HepG2 (cell line): ENCODE results near the gene CAMTA1. TPM values are rescaled to one million over a fixed set of nuclear protein-coding genes. Genes with fewer than 3 reads are reported as not detected.

Experiments used
- CREB1 ChIP-seq, 2 experiments: fragments of 450-650 bp in 1 of 2; IDR thresholded peaks; 2 replicates each; pipeline ENCODE4 v1.6.1; 2016 to 2017; ENCODE audit warnings: control low read depth in 1 of 2, mild to moderate bottlenecking in 1 of 2, missing compliant biosample characterization in 1 of 2, missing genetic modification characterization in 1 of 2
- CTCF ChIP-seq: sonication (generic); formaldehyde crosslinking; IDR thresholded peaks from 2 replicates; pipeline ENCODE4 v1.5.0; 2020; ENCODE audit warnings: mild to moderate bottlenecking, missing genetic modification reagents, moderate library complexity
- EP300 ChIP-seq, 3 experiments: sonication (generic) in 1 of 3; formaldehyde crosslinking in 1 of 3; IDR thresholded peaks; 2 replicates each; pipeline versions ENCODE4 v1.5.1 to v1.6.1; 2011 to 2020; ENCODE audit warnings: low read depth in 2 of 3, low read length in 2 of 3, borderline replicate concordance in 1 of 3, improper control_type of control experiment in 1 of 3, mild to moderate bottlenecking in 1 of 3, missing genetic modification reagents in 1 of 3, moderate library complexity in 1 of 3
- FOXK1 ChIP-seq: sonication (generic); formaldehyde crosslinking; IDR thresholded peaks from 2 replicates; pipeline ENCODE4 v1.4.0; 2020; ENCODE audit warnings: low read depth, missing genetic modification reagents, borderline replicate concordance
- FOXO1 ChIP-seq: sonication (generic); formaldehyde crosslinking; IDR thresholded peaks from 2 replicates; pipeline ENCODE4 v1.4.0; 2020; ENCODE audit warnings: missing genetic modification reagents
- FOXP1 ChIP-seq, 2 experiments: fragments of 450-650 bp in 1 of 2; IDR thresholded peaks; 2 replicates each; pipeline ENCODE4 v1.6.1; 2017 to 2018; ENCODE audit warnings: antibody characterized with exemption in 1 of 2
- GFI1 ChIP-seq: sonication (generic); formaldehyde crosslinking; IDR thresholded peaks from 2 replicates; pipeline ENCODE4 v1.5.0; 2020; ENCODE audit warnings: missing genetic modification reagents, mild to moderate bottlenecking, borderline replicate concordance
- MNT ChIP-seq: fragments of 450-650 bp; IDR thresholded peaks from 2 replicates; pipeline ENCODE4 v1.6.1; 2016
- NR2F6 ChIP-seq, 2 experiments: IDR thresholded peaks; 2 replicates each; pipeline ENCODE4 v1.6.1; 2016; ENCODE audit warnings: antibody characterized with exemption in 1 of 2, mild to moderate bottlenecking in 1 of 2
- PHF21A ChIP-seq: sonication (generic); formaldehyde crosslinking; IDR thresholded peaks from 2 replicates; pipeline ENCODE4 v1.5.0; 2020; ENCODE audit warnings: mild to moderate bottlenecking, missing genetic modification reagents
- PPARG ChIP-seq: conservative IDR thresholded peaks from 2 replicates; pipeline ENCODE4 v1.6.1; 2016; ENCODE audit warnings: missing biosample characterization, missing genetic modification reagents
- RARA ChIP-seq: IDR thresholded peaks from 2 replicates; pipeline ENCODE4 v1.6.1; 2016; ENCODE audit warnings: missing genetic modification reagents, missing compliant biosample characterization
- RARG ChIP-seq: sonication (generic); formaldehyde crosslinking; IDR thresholded peaks from 2 replicates; pipeline ENCODE4 v1.4.0; 2020; ENCODE audit warnings: low read depth, mild to moderate bottlenecking, missing genetic modification reagents
- TEAD3 ChIP-seq: optimal IDR thresholded peaks from 2 replicates; pipeline ENCODE3; 2016; ENCODE audit warnings: borderline replicate concordance
- THAP11 ChIP-seq: IDR thresholded peaks from 2 replicates; pipeline ENCODE4 v1.6.1; 2016; ENCODE audit warnings: missing biosample characterization, missing genetic modification reagents
- ZFP36L1 ChIP-seq: sonication (generic); formaldehyde crosslinking; IDR thresholded peaks from 2 replicates; pipeline ENCODE4 v1.8.0; 2022; ENCODE audit warnings: mild to moderate bottlenecking, missing genetic modification reagents, moderate library complexity
- ZNF503 ChIP-seq: sonication (generic); formaldehyde crosslinking; IDR thresholded peaks from 2 replicates; pipeline ENCODE4 v1.4.0; 2020; ENCODE audit warnings: missing genetic modification reagents
- ZNF652 ChIP-seq: IDR thresholded peaks from 2 replicates; pipeline ENCODE4 v1.6.1; 2016; ENCODE audit warnings: low read depth, borderline replicate concordance
- ZNF710 ChIP-seq: sonication (generic); formaldehyde crosslinking; IDR thresholded peaks from 2 replicates; pipeline ENCODE4 v1.5.0; 2020; ENCODE audit warnings: mild to moderate bottlenecking, missing genetic modification reagents, borderline replicate concordance
- ZSCAN29 ChIP-seq: sonication (generic); formaldehyde crosslinking; conservative IDR thresholded peaks from 2 replicates; pipeline ENCODE4 v1.4.0; 2020; ENCODE audit warnings: mild to moderate bottlenecking, missing genetic modification reagents
- polyA plus RNA-seq, 8 experiments: library from polyadenylated mRNA; depleted of rRNA in 3 of 8; stranded (reverse) in 7 of 8; unstranded in 1 of 8; fragments of >200 nt; fragmentation: Illumina TruSeq in 4 of 8; extraction: Trizol in 4 of 8; gene quantifications; 2 replicates each; pipeline versions ENCODE4 v1.2.1 to v1.2.3, GENCODE V29; 2011 to 2016; ENCODE audit warnings: low read depth in 4 of 8, missing spikeins in 1 of 8, mixed read lengths in 1 of 8; ENCODE audit not compliant: insufficient read depth in 1 of 8
- total RNA-seq, 5 experiments: library from RNA; depleted of rRNA; stranded (reverse); fragments of >200 nt; fragmentation: Illumina TruSeq; extraction: Trizol; gene quantifications; 2 replicates each; pipeline ENCODE4 v1.2.3, GENCODE V29; 2016; ENCODE audit warnings: low read depth in 1 of 5

CAMTA1 gene
- total and polyA plus RNA-seq, 2 of the 13 experiments (the other 11 are each of a cell fraction or from before 2014, with no cell fraction given): 25.0 to 36.4 TPM

GRCh38 chr1:7752512-7753417, 967.5 kb downstream of the CAMTA1 start (continued):
- TF ChIP-seq ZNF503 (CRISPR knock-in tag): no peak
- TF ChIP-seq NR2F6 (IDR thresholded peaks at IDR 0.05): peak; percentile 91
- peak; percentile 90 for TF ChIP-seq NR2F6 (CRISPR knock-in tag; IDR thresholded peaks at IDR 0.05)
- TF ChIP-seq ZSCAN29 (CRISPR knock-in tag): no peak
- 0 out of 2 replicates have a peak, but pooled peaks have one; percentile 33 for TF ChIP-seq RARA (CRISPR knock-in tag)
- peak; percentile 77 for TF ChIP-seq CTCF
- 0 out of 2 replicates have a peak, but pooled peaks have one; percentile 13 for TF ChIP-seq THAP11 (CRISPR knock-in tag)
- no peak for TF ChIP-seq ZNF710 (CRISPR knock-in tag)
- TF ChIP-seq GFI1: peak; percentile 69; the same call in 1 of the 2 replicates
- no peak for TF ChIP-seq RARG (CRISPR knock-in tag)
- TF ChIP-seq FOXP1 (IDR thresholded peaks at IDR 0.05): no peak
- TF ChIP-seq FOXP1 (CRISPR knock-in tag; IDR thresholded peaks at IDR 0.05): peak; percentile 47; the same call in 1 of the 2 replicates
- peak; percentile 50; the same call in 1 of the 2 replicates for TF ChIP-seq FOXK1
- TF ChIP-seq ZFP36L1 (CRISPR knock-in tag): 0 out of 2 replicates have a peak, but pooled peaks have one; percentile 25
- no peak for TF ChIP-seq MNT
- TF ChIP-seq CREB1 (IDR thresholded peaks at IDR 0.05): no peak
- peak; percentile 57; the same call in 1 of the 2 replicates for TF ChIP-seq CREB1 (CRISPR knock-in tag; IDR thresholded peaks at IDR 0.05)
- peak; percentile 23 for TF ChIP-seq TEAD3 (CRISPR knock-in tag)
- TF ChIP-seq PHF21A (CRISPR knock-in tag): peak; percentile 52
- 0 out of 4 replicates have a peak, but pooled peaks of 1 of the 2 experiments have one; percentile 29 for TF ChIP-seq EP300 (IDR thresholded peaks at IDR 0.05; ENCODE audit: low read depth in 2 of 2, low read length in 2 of 2)
- no peak for TF ChIP-seq EP300 (CRISPR knock-in tag; IDR thresholded peaks at IDR 0.05; ENCODE audit: borderline replicate concordance)
- 0 out of 2 replicates have a peak, but pooled peaks have one; percentile 11 for TF ChIP-seq ZNF652 (CRISPR knock-in tag)
- 0 out of 2 replicates have a peak, but pooled peaks have one; percentile 4 for TF ChIP-seq PPARG (CRISPR knock-in tag)
- peak; percentile 28; the same call in 1 of the 2 replicates for TF ChIP-seq FOXO1 (CRISPR knock-in tag)
